PC-3 (cell line): Measurements from ENCODE around the gene TMEM114.

Experiments used
- EZH2 ChIP-seq: fragments of 300-600 bp; sonication (generic); IDR thresholded peaks from one replicate; pipeline ENCODE4 v1.6.1; 2017; ENCODE audit warnings: antibody characterized with exemption, mild to moderate bottlenecking, low read length; ENCODE audit not compliant: unreplicated experiment
- EZH2phosphoT487 ChIP-seq: fragments of 300-600 bp; sonication (generic); IDR thresholded peaks from 2 replicates; pipeline ENCODE4 v1.6.1; 2018; ENCODE audit warnings: mild to moderate bottlenecking, antibody characterized with exemption, low read length, borderline replicate concordance
- TF ChIP-seq, protein P1 (sequence below): fragments of 300-600 bp; sonication (generic); conservative IDR thresholded peaks from 2 replicates; pipeline ENCODE4 v1.5.1; 2017; ENCODE audit warnings: antibody characterized with exemption, low read depth, mild to moderate bottlenecking, low read length

DNA sequence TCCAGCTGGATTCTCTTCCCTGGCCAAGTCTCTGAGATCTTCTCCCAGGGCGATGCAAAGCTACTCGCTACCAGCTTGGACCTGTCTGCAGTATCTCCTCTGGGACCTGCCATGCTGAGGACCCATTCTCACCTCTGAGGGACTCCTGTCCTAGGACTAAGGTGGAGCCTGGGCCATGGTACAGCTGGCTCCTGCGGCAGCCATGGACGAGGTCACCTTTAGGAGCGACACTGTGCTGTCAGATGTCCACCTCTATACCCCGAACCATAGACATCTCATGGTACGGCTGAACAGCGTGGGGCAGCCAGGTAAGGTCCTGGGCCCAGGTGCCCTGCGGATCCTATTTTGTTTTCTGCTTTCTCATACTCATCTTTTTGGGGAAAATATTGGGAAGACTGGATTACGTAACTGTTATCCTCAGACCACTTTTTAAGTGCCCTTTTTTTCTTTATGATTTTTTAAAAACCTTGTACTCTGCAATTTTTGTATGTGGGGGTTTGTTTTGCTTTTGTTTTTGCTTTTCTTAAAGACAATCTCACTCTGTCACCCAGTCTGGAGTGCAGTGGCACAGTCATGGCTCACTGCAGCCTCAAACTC, 35.3 kb upstream of the TMEM114 start:
- TF ChIP-seq, protein P1, sequence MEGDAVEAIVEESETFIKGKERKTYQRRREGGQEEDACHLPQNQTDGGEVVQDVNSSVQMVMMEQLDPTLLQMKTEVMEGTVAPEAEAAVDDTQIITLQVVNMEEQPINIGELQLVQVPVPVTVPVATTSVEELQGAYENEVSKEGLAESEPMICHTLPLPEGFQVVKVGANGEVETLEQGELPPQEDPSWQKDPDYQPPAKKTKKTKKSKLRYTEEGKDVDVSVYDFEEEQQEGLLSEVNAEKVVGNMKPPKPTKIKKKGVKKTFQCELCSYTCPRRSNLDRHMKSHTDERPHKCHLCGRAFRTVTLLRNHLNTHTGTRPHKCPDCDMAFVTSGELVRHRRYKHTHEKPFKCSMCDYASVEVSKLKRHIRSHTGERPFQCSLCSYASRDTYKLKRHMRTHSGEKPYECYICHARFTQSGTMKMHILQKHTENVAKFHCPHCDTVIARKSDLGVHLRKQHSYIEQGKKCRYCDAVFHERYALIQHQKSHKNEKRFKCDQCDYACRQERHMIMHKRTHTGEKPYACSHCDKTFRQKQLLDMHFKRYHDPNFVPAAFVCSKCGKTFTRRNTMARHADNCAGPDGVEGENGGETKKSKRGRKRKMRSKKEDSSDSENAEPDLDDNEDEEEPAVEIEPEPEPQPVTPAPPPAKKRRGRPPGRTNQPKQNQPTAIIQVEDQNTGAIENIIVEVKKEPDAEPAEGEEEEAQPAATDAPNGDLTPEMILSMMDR, result no peak
- TF ChIP-seq EZH2phosphoT487, result no peak
- no peak for TF ChIP-seq EZH2
